ENCODE measurements around the gene THRB. TPM values are rescaled to one million over a fixed set of nuclear protein-coding genes. Genes with fewer than 3 reads are reported as not detected.

Gene THRB
- total RNA-seq, 4 donors from 2014 or later, result 29.2 to 38.5 (median 36.3) TPM

DNA sequence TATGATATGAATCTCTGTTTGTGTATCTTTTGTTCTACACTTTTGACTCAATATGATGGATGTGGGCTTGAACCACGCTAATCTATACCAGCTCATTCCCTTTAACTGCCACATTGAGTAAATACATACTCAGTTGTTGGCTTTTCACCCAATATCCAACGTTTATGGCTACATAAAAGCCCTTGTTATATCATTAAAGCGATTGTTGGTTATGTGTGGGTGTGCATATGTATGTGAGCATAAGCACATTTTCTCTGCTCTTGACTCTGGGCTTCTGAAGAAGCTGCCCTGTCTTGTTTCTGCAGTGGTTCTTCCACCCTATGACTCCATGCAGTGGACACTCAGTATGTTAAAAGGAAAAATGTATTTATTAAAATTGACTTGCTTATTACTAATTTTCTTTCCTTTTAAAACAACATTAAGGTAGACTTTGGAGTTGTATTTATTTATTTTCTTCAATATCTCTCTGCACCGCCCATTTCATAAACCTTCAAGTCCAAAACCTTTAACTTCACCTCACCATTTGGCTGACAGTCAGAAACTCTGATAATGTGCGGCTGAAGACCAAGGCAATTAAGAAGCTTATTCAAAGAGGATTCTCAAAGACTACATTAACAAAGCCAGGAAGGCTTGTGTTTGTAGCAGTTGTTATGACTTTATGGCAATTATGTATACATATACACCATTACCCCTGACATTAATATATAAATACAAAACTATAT is 156.1 kb downstream of the THRB start:
- TF ChIP-seq, protein P1, sequence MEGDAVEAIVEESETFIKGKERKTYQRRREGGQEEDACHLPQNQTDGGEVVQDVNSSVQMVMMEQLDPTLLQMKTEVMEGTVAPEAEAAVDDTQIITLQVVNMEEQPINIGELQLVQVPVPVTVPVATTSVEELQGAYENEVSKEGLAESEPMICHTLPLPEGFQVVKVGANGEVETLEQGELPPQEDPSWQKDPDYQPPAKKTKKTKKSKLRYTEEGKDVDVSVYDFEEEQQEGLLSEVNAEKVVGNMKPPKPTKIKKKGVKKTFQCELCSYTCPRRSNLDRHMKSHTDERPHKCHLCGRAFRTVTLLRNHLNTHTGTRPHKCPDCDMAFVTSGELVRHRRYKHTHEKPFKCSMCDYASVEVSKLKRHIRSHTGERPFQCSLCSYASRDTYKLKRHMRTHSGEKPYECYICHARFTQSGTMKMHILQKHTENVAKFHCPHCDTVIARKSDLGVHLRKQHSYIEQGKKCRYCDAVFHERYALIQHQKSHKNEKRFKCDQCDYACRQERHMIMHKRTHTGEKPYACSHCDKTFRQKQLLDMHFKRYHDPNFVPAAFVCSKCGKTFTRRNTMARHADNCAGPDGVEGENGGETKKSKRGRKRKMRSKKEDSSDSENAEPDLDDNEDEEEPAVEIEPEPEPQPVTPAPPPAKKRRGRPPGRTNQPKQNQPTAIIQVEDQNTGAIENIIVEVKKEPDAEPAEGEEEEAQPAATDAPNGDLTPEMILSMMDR (IDR thresholded peaks at IDR 0.05; ENCODE audit: low read depth), result no peak

DNA sequence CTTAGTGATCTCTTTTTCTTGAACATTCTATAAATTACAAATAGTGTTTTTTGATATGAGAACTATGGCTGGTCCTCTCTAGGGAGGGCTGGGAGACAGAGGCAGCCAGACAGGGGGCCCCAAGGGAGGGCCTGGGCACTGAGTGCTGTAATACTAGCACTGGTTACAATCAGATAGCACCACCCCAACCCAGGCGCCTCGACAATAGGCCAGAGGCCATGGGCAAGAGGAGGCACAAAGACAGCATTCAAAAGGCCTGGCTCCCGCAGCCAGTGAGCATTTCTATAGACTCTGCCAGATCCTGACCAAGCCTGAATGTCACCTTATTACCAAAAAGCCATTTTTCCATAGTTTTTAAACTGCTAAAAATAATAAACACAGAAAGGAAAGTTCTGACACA is 158.5 kb downstream of the THRB start:
- TF ChIP-seq, protein P1 (IDR thresholded peaks at IDR 0.05; ENCODE audit: low read depth), result no peak

DNA sequence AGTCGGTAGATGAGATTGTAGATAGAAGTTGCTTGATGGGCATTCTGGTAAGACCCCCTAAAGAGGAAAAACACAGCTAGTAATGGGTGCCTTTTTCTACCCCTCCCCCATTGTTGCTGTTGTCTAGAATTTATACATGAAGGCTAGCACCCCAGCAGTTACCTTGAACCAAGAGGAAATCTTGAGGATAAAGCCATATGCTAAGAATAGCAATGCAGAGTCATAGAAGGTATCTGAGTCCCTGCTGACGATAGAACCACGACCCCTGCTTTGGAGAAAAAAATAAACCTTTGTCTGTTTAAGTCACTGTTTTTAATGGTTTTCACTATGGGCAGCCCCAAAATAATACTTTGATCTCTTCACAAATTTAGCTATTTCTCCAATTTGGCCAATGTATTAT is 162.6 kb downstream of the THRB start:
- TF ChIP-seq, protein P1 (IDR thresholded peaks at IDR 0.05; ENCODE audit: low read depth), result no peak

DNA sequence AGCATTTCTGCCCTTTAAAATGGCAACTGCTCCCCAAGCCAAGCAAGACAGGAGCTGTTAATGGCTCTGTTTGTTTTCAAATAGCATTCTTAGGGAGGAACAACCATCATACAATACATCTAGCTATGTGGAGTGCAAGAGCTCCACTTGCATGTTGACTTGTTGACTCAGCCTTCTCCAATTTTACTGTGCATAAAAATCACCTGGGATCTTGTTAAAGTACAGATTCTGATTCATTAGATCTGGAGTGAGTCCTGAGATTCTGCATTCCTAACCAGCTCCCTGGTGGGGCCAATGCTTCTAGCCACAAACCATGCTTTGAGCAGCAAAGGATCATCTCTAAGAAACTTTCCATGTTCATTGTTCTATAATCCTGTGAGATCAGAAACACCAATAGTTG is 171.4 kb downstream of the THRB start:
- TF ChIP-seq, protein P1 (IDR thresholded peaks at IDR 0.05; ENCODE audit: low read depth), result no peak

DNA sequence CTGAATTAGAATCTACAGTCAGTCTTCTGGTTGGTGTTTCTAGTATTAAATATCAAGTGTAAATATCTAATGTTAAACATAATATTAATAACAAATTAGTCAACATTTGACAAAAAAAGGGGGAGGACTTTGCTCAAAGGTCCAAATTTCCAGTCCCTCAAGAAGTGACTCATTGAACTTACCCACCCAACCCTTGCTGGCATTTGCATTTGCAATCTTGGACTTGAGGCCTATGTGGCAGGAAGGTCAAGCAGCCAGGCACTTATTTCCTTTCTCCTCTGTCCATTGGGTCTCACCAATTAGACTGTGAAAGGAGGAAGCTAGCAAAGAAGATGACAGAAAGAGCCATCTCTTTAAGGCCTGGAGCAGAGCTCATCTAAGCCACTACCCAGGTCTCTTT is 174.0 kb downstream of the THRB start:
- TF ChIP-seq, protein P1 (IDR thresholded peaks at IDR 0.05; ENCODE audit: low read depth), result no peak

DNA sequence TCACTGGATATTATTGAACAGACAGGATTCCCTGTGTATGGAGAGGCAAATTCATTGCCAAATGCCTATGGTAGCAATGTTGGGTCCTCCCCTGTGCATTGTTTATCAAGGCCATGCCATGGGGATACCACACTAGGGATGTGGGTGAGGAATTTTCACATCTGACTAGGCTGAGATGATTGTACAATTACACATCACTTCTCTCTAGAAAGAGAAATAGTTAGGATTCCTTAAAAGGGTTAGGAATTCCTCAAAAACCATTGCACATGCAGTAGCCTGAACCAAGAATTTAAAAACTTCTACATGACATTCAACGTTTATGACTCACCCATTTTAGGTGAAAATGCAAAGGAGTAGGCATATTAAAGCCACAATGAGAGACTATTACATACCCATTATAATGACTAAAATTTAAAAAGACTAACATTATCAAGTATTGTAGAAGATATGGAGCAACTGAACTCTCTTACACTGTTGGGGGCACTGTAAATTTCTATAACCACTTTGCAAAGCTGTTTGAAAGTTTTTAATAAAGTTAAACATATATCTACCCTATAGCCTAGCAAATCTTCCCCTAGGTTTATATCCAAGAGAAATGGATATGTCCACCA is 175.9 kb downstream of the THRB start:
- TF ChIP-seq, protein P1 (IDR thresholded peaks at IDR 0.05; ENCODE audit: low read depth), result no peak

DNA sequence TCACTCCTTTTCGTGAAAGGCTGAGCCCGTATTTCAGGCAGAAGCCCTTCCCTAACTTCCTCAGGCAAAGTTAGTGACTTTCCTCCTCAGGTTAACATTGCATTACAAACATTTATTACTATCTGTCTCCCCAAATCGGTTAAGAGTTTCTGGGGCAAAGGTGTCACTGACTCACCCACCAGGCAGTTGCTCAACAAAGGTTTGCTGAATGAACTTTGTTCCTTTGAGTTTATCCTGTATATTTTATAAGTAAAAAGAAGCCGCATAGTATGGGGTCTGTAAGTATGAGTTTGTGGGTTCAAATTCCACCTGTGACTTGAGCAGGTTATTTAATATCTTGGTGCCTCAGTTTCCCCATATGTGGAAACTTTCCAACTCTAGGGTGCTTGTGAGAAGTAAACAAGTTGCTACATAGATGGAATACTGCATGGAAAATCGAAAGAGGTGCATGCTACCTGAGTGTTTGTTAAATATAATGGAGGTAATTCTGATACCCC is 177.7 kb downstream of the THRB start:
- TF ChIP-seq, protein P1 (IDR thresholded peaks at IDR 0.05; ENCODE audit: low read depth), result no peak

Measured in subcutaneous adipose tissue (tissue), 4 donors.